HG02623 (cell line): Measurements from ENCODE around the gene KRT17.
A peak's percentile ranks its signal among the peaks of the same experiment; 100 is the strongest.

Experiments
- ATAC-seq: cut with Tn5 transposase; IDR thresholded peaks from one replicate; pipeline ENCODE4 v1.9.1; 2021; ENCODE audit warnings: moderate library complexity; ENCODE audit not compliant: unreplicated experiment

KRT17 gene

DNA sequence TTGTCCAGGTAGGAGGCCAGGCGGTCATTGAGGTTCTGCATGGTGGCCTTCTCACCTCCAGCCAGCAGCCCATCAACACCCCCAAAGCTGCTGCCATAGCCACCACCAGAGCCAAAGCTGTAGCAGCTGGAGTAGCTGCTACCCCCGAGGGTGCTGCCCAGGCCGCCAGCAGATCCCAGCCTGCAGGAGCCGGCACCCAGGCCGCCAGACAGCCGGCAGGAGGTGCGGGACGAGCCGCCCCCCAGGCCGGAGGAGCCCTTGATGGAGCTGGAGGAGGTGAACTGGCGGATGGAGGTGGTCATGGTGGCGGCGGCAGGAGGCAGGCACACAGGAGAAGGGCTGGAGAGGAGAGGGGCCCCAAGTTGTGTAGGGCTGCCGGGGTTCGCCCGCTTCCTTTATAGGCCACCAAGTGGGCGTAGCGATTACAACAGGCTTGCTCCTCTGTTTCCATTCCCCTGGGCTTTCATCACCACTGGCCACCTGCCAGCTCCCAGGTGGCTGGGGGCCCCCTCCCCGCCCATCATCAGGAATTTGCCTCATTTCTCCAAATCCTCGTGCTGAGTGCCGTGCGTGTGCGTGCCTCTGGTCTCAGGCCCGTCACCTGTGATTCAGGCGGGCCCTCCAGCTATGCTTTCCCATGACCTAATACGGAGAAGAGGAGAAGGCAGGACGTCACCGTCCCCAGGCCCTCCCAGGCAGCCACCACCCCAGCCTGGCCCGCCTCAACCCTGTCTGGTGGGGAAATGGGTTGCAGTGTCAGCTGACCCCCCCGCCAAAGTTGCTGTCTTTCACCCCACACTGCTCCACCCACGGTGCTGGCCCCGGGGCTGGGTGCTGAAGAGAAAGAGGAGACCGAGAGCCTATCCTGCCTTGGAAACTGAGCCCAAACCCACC lies at the start of gene KRT17:
TSS of gene KRT17 (minus strand) at position 368 of the 894 bp plus-strand sequence. CDS start at position 302, 66 bp downstream.
- no peak for ATAC-seq

- ATAC-seq, result no peak
Measured at GRCh38 chr17:41672153-41672552, 47.8 kb upstream of the KRT17 start.

DNA sequence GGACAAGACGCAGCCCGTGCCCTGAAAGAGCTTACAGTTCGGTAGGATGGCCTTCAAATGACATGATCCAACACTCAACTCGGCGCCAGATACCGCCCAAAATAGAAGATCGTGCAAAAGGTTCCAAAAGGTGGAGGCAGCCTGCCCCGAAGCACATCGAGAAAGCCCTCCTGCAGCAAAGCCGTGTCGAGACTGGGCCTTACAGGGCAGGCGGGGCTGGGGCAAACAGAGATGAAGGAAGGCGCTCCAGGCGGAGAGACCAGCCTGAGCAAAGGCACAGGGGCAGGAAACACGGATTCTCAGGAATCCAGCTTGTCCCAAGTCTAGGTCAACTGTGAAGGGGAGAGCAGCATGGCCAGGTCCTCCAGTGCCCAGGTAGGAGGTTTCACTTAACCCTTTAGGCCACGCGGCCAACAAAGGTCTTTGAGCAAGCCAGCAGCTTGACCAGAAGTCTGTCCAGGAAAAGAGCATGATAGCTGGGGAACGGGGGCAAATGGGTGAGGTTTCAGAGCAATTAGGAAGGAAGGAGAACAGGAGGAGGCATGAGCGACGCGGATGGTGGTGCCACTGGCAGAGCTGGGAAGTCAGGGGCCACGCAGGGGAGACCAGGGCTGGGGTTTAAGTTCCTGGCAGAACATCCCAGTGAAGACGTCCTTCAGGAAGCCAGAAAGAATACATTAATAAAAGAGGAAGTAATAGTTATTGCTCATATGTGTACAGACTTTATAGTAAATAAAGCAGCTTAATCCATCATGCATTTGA lies 43.1 kb upstream of the KRT17 start:
- ATAC-seq, result no peak

DNA sequence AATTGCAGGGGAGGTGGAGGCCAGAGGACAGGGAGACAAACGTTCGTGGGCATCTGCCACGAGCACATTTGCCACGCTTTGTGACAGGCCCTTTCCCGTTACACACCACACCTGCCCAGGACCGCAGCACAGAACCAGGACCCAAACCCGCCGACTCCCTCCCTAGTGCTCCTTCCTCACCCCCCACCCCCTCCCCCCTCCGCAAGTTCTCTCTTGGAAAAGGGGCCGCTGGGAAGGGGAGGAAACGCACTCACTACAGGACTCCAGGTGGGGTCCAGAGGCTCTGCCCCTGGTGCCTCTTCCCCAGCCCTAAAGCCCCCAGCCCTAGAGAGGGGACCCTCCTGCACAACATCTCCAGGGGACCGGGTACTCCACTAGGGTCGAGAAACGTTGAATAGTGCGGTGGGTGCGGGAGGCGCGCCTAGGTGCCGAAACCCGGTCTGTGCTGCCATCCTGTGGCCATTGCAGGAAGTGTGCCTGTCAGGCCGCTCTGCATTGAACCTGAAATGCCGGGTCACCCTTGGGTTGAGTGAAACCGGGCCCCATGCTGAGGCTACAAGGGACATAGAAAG lies 42.4 kb upstream of the KRT17 start:
- ATAC-seq, result peak; percentile 44

DNA sequence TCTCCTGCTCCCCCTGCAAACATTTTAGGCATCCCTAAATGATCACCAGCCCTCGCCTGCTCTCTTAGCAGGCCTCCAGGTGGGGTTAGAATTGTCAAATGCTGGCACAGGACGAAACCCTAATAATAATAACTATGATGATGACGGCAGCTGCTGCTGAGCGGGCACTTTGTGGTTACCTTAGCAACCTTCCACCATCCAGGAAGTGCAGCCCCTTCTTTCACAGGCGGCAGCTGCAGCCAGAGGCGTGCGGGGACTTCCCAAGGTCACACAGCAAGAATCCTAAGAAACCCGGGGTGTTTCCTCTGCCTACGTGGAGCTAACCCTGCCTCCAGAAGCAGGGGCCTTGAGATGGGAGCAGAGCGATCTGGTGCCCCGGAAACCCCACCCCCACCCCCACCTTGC lies 41.9 kb upstream of the KRT17 start:
- ATAC-seq, result peak; percentile 21

DNA sequence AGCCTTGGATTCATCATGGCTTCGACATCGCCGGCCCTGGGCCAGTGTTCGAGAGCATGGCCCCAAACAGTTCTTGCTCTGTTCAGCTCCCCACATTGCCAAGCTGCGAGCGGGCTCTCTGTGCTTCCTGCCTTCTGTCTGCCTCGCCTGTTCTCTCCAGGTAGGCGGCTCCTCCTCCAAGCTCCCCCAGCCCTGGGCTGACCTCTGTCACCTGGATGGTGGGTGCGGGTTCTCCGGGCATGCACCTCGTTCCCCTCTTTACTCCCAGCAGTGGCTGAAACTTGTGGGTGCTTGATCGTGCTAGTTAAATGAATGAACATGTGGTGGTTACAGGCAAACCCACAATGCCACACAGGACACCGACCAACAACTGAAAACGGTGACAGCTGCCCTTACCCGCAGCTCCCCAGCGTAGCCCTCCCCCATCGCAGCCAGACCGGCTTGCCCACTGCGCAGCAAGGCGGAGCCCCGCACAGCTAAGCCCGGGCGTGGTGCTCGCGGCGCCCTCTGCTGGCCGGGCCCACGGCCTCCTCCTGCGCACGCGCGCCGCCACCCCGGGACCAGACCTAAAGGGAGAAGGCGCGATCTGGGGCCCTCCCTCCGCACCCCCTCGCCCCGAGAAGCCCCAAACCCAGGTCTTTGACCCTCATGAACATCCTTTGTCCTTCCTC lies 41.3 kb upstream of the KRT17 start:
- peak; percentile 58 for ATAC-seq

DNA sequence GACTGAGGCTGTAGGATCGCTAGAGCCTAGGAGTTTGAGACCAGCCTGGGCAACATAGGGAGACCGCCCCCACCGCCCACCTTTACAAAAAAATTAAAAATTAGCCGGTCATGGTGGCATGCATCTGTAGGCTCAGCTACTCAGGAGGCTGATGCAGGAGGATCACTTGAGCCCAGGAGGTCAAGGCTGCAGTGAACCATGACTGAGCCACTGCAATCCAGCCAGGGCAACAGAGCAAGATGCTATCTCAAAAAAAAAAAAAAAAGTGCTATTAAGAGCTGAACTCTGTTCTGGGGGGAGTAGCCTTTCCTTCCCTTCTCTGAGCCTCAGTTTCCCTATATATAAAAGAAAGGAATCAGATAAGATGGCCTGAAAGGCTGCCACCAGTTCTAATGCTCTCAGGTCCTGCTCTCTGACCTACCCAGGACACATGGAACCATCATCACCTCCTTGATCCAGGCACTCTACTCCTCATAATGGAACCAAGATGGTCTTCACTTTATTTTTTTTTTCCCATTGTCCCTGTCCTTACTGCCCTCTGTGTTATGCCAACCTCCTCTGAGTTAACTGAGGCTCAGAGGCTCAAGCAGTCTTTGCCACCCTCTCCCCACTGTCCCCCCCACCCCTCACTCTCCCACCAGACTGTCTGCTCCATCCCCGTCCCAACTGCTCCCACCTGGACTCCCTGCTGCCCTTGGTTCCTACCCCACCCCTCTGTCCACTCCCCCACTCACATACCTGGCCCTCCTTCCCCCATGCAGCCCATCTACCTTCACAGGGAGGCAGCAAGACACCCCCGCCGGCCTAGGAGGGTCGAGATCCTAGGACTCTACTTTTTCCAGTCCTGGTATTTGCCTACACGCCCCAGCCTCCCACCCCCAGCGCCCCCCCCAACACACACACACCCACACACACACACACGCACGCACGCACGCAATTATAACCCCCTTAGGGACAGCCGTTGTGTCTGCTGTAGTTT lies 40.5 kb upstream of the KRT17 start:
- ATAC-seq, result no peak

DNA sequence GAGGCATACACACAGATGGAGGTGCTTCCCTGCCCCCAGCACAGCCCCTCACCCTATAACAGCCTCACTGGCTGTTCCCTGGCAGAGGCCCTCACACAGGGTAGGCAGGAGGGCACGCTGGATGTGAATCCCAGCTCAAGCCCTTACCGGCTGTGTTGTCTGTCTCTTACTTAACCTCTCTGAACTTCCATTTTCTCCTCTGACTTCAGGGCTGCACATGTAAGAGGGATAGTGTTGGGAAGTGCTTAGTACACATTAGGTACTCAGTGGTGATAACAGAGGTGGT lies 39.7 kb upstream of the KRT17 start:
- ATAC-seq, result no peak

DNA sequence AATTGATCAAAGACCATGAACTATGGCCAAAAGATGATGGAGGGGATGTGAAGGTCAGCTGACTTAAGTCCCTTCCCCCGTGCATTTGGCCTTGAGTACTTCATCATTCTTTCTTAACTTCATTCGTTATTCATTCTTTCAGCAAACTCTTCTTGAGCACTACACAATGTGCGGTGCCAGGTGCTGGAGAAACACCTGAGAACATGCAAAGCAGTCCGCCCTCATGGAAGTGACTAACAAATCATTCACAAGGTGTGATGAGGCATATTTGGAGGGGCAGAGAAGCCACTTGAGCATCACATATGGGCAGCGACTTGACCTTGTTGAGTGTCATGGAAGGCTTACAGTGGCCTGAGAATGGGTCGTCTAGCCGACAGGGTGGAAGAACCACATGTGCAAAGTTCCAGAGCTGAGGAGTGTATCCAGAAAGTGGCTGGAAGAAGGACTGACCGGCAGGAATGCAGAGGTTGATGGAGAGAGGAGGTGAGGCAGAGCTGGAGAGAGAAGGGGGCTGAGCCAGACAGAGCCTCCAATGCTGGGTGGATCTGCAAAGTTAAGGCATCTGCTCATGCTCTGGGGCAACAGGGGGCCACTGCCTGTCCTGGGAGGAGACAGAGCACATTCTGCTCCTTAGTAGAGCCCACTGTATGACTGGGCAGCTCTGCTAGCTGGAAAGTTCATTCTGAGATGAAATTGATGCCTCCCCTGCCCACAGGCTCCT lies 39.2 kb upstream of the KRT17 start:
- no peak for ATAC-seq

- no peak for ATAC-seq
Measured at GRCh38 chr17:41660221-41660711, 35.9 kb upstream of the KRT17 start.

DNA sequence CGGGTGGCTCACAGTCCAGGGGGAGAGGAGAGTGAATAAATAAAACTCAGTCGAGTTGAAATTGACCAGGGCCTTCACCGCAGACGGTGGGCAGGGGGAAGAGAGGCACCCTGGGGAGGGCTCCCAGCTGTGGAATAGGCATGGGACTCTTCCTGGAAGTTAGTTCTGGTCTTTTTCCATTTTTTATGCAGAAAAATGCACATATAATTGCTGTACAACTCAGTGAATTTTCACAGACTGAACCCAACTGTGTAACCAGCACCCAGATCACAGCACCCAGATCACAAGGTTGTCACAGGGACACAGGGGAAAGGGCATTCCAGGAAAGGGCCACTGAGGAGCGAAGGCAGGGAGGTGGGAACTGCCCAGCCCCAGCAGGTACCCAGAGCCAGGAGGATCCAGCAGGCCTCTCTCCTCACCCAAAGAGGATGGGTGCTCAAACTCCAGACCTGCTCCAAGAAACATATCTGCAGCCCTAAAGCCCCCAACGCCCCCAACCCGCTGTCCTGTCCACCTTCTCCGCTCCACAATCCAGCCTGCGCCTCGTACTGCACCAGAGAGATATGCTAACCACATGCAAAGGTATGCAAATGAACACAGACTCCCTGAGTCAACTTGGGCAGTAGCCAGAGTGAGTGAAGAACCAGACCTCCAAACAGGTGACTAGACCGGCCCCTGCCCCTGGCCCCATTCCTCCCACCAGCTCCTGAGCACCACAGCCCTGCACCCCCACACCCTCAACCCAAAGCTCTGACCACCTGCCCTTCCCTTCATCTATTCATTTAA lies 35.2 kb upstream of the KRT17 start:
- no peak for ATAC-seq

DNA sequence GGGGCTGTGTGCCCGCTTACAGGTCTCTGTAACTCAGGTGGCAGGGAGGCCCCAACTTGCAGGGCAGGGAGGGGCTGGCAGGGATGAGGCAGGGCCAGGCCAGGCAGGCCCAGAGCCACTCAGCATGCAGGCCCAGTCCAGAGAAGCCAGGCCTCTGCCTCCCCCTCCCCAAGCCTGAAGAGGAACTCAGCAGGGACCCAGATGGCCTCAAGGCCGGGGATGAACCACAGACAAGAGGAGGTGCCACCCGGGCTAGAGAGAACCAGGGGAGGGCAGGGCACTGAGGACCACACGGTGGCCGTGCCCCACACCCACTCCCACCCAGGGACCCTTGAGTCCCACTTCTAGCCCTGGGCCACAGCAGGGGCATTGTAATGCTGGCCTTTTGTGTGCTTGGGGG lies 34.5 kb upstream of the KRT17 start:
- ATAC-seq, result no peak

DNA sequence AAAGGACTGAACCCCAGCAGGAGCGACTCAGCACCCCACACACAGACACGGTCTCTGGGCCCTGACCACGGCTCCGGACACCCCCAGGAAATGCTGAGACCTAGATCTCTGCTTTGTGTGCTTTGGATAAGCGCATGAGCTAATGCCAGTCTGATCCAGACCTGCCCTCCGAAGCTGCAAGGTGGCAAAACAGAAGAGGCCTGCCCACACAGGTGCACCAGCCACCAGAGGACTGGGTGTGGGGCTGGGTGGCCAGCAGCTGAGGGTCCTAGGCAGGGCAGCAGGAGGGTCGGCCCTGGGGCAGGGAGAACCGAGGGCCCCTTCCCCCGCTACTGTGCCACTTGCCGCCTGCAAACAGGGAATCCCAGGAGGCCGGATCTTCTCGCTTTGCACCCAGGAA lies 33.6 kb upstream of the KRT17 start:
- ATAC-seq, result no peak

DNA sequence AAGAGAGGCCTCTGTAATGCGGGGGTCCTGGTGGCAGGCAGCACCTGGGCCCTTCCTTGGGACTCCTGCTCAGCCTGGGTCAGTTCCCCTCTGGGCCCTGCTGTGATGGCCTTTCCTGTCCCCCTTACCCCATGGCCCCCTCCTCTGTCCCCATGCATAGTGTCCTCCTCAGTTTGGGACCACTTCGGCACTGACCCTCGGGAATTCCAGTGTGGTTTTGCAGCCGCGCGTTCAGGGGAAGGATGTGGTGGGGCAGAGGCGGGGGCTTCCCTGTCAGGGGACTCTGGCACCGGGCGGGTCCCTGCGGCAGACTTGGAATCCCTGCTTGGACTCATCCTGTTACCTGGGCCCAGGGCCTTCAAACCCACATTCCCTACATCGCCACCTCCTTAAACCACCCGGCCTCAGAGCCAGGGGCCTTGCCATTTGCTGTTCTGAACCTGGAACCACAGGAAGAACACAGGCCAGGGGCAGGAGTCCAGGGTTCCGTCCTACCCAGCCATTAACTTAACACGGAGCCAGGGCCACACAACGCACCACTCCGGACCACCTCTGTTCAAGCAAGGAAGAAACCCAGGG lies 32.9 kb upstream of the KRT17 start:
- ATAC-seq, result no peak

DNA sequence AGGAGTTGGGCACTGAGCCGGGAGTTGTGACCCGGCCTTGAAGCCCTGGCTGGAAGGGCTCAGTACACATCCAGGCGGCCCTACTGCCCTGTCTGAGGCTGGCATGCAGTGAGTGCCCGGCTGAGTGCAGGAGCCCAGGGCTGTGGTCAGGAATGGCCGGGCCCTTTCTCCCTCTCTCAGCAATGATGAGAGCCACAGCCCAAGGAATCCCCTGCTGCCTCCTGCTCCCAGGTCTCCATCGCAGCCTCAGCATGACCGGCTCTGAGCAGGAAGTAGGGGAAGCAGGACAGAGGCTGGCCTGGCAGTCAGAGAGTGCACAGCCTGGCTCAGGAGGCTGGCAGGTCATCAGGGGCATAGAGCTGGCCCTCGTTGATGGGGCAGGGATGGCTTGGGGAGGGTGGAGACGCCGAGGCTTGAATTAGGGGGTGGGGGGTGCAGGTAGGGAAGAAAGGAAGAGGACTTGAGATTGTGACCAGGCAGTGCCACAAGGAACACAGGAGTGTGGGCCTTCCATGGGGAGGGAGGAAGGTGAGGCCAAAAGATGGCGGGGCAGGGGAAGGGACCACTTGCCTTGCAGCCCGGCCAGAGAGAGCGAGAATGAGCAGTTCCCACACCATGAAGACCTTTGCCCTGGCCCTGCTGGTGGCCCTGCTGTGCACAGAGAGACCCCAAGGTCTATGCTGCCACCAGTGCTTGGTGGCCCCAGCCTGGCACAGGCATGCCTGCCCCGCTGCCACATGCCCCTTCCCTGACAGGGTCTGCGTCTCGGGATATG lies 32.1 kb upstream of the KRT17 start:
- ATAC-seq, result no peak

GRCh38 chr17:41655611-41656111 lies 31.3 kb upstream of the KRT17 start:
- ATAC-seq, result no peak
